Ovary (tissue), 9 donors: ENCODE measurements around the gene CASP3. TPM values are rescaled to one million over a fixed set of nuclear protein-coding genes. Genes with fewer than 3 reads are reported as not detected.
"Not testable (repeated sequence)": the region's sequence is repeated elsewhere in the genome, so short reads cannot be mapped to it uniquely, and the experiment has no call there.

Source experiments
- DNase-seq, 5 donors: peaks; one replicate each; pipeline ENCODE4 v3.0.0-alpha.2; 2019 to 2020
- H3K27ac ChIP-seq, 2 donors: fragments of 200-600 bp; one replicate each; pipeline versions ENCODE4 v1.5.1 to v1.8.0; 2019 to 2022
- H3K27me3 ChIP-seq: fragments of 200-600 bp; one replicate; pipeline ENCODE4 v1.8.0; 2022
- H3K36me3 ChIP-seq: fragments of 200-600 bp; sonication (generic); one replicate; pipeline ENCODE4 v1.5.1; 2019
- H3K4me1 ChIP-seq: one replicate; pipeline ENCODE4 v1.8.1; 2013; ENCODE audit warnings: mild to moderate bottlenecking, moderate library complexity; ENCODE audit not compliant: insufficient read depth
- H3K4me3 ChIP-seq: fragments of 200-600 bp; sonication (generic); one replicate; pipeline ENCODE4 v1.5.1; 2017
- H3K9me3 ChIP-seq, 2 donors: fragments of 200-600 bp in 1 of 2; sonication (generic) in 1 of 2; one replicate each; pipeline versions ENCODE4 v1.5.1 to v1.8.1; 2013 to 2019; ENCODE audit warnings: mild to moderate bottlenecking in 1 of 2, moderate library complexity in 1 of 2
- CTCF ChIP-seq, 3 donors: fragments of 450-650 bp in 2 of 3; fragments of 200-600 bp in 1 of 3; IDR thresholded peaks; one replicate each; pipeline versions ENCODE4 v1.5.1 to v1.8.0; 2016 to 2022; ENCODE audit warnings: antibody characterized with exemption in 3 of 3, mild to moderate bottlenecking in 1 of 3
- EP300 ChIP-seq: sonication (generic); formaldehyde crosslinking; IDR thresholded peaks from one replicate; pipeline ENCODE4 v1.6.1; 2017; ENCODE audit warnings: antibody characterized with exemption
- POLR2A ChIP-seq: fragments of 450-650 bp; IDR thresholded peaks from one replicate; pipeline ENCODE4 v1.6.1; 2017; ENCODE audit warnings: antibody characterized with exemption, mild to moderate bottlenecking, moderate library complexity
- WGBS, 3 donors: extraction: QIAGEN DNeasy Blood & Tissue Kit in 1 of 3; methylation state at CpG; one replicate each; pipeline versions ENCODE4 v1.1.5 to v1.1.7; 2013 to 2017; 5-methylcytosine and 5-hydroxymethylcytosine counted together
- intact Hi-C, 4 donors: fragments of 100-400 bp; cut with DNase I; formaldehyde crosslinking; loops; one replicate each; pipeline versions ENCODE4 v1.11.0 to v1.15.1; 2022 to 2023
- polyA plus RNA-seq, 2 donors: library from polyadenylated mRNA; stranded (reverse); fragments of 200-250 nt in 1 of 2; fragments of 350-450 nt in 1 of 2; fragmentation: Illumina TruSeq in 1 of 2; extraction: RNeasy Lipid Tissue Mini Kit (QIAGEN cat#74804) in 1 of 2; gene quantifications; one replicate each; pipeline ENCODE4 v1.2.3, GENCODE V29; 2013 to 2014
- total RNA-seq, 7 donors: library from RNA; depleted of rRNA in 2 of 7; stranded (reverse); fragments of >200 nt in 2 of 7; fragmentation: NEBNext Ultra II Directional in 3 of 7; extraction: Animal tissue kit (Norgen Biotek cat#: 25700) in 3 of 7; gene quantifications; one replicate each; pipeline versions ENCODE4 v1.1.0 to v1.2.4, GENCODE V29; 2016 to 2023
- donor health status: DM: no; HTN: no; CAD: no; lungs with moderate emphysema.
- donor health status: DM: no; HTN: no; CAD: no.
- donor health status: Bipolar disorder and iron deficiency.
- donor health status: DM: yes; HTN: yes; CAD: no.
- donor health status: DM: no; HTN: no; CAD: no.
- donor health status: DM: yes; HTN: yes; CAD: no.

Gene CASP3
- total and polyA plus RNA-seq, 9 donors, result 8.9 to 14.0 (median 11.7) TPM

GRCh38 chr4:184596617-184597185 lies 52.5 kb downstream of the CASP3 start:
- intact Hi-C loops, result no loop called here
- H3K27ac ChIP-seq, result no peak overlapping the region

GRCh38 chr4:184596044-184596616 lies 53.1 kb downstream of the CASP3 start:
- intact Hi-C loops, result no loop called here
- H3K36me3 ChIP-seq, result no peaks in the 10 kb centered on the region
- H3K27me3 ChIP-seq, result no peaks in the 10 kb centered on the region
- no peak for TF ChIP-seq POLR2A
- TF ChIP-seq CTCF (IDR thresholded peaks at IDR 0.05), result no peak
- no peak for TF ChIP-seq EP300
- no peak overlapping the region for H3K4me3 ChIP-seq
- 70 to 74% (median 71%) methylated on average over 8 of the region's 8 CpGs for WGBS, 3 donors
- DNase-seq, result no peak
- H3K9me3 ChIP-seq, result no peaks in the 10 kb centered on the region
- H3K4me1 ChIP-seq, result no peaks in the 10 kb centered on the region
- H3K27ac ChIP-seq, result no peak overlapping the region

More at GRCh38 chr4:184596617-184597185, 52.5 kb downstream of the CASP3 start:
- Histone ChIP-seq H3K4me1 (no peaks in the 10 kb centered on the region), H3K9me3 (no peaks in the 10 kb centered on the region), H3K36me3 (no peaks in the 10 kb centered on the region), H3K27me3 (no peaks in the 10 kb centered on the region), H3K4me3 (no peak overlapping the region)
- DNase-seq, result no peak
- WGBS, 3 donors, result 45 to 61% (median 47%) methylated on average over 5 of the region's 5 CpGs
- TF ChIP-seq CTCF (IDR thresholded peaks at IDR 0.05) (no peak), EP300 (no peak), POLR2A (no peak)

- WGBS, 3 donors, result 91 to 92% (median 91%) methylated on average over 5 of the region's 5 CpGs
- no peaks in the 10 kb centered on the region for H3K4me1 ChIP-seq
- no peak for DNase-seq
- TF ChIP-seq CTCF (IDR thresholded peaks at IDR 0.05) (no peak), EP300 (no peak), POLR2A (no peak)
- H3K27ac ChIP-seq, result no peak overlapping the region
- no peaks in the 10 kb centered on the region for H3K9me3 ChIP-seq
- intact Hi-C loops, result no loop called here
- H3K4me3 ChIP-seq, result no peak overlapping the region
- no peaks in the 10 kb centered on the region for H3K36me3 ChIP-seq
- no peaks in the 10 kb centered on the region for H3K27me3 ChIP-seq
Measured at GRCh38 chr4:184595430-184595829, 53.8 kb downstream of the CASP3 start.

- intact Hi-C loops, result no loop called here
- no peaks in the 10 kb centered on the region for H3K36me3 ChIP-seq
Measured at GRCh38 chr4:184593461-184593860, 55.8 kb downstream of the CASP3 start.

GRCh38 chr4:184591747-184592270 lies 57.4 kb downstream of the CASP3 start:
- H3K27me3 ChIP-seq, intact Hi-C loops, H3K4me1 ChIP-seq, H3K9me3 ChIP-seq, H3K36me3 ChIP-seq, H3K27ac ChIP-seq, DNase-seq, H3K4me3 ChIP-seq: not testable (repeated sequence)
- WGBS, 3 donors, result 94 to 96% (median 95%) methylated on average over 31 to 39 of the region's 39 CpGs

More at GRCh38 chr4:184593461-184593860, 55.8 kb downstream of the CASP3 start:
- no peak overlapping the region for H3K4me3 ChIP-seq
- TF ChIP-seq CTCF (IDR thresholded peaks at IDR 0.05) (no peak), POLR2A (no peak), EP300 (no peak)
- no peak overlapping the region for H3K27ac ChIP-seq
- no peaks in the 10 kb centered on the region for H3K27me3 ChIP-seq
- 81 to 87% (median 85%) methylated on average over 6 of the region's 6 CpGs for WGBS, 3 donors
- DNase-seq, result no peak
- H3K4me1 ChIP-seq, result no peaks in the 10 kb centered on the region
- H3K9me3 ChIP-seq, result no peaks in the 10 kb centered on the region
